Activated CD4-positive, alpha-beta T cell treated with anti-CD3 and anti-CD28 coated beads, Interleukin-2, Interleukin-4, amounts not matched to agents 100 ng/mL and 50 ng/mL, durations not matched to agents 16 hours and 8 hours (primary cell): ENCODE results near the gene PODN.

Experiments used
- DNase-seq: peaks from one replicate; pipeline ENCODE4 v3.0.0-alpha.2; 2020; ENCODE audit warnings: low spot score

Gene PODN

GRCh38 chr1:53074313-53075154, 12.5 kb downstream of the PODN start:
- DNase-seq: no peak

- DNase-seq: no peak
These were observed 13.2 kb downstream of the PODN start for GRCh38 chr1:53075206-53075605.

GRCh38 chr1:53075761-53076163, 13.7 kb downstream of the PODN start:
- DNase-seq: no peak

GRCh38 chr1:53076165-53076564, 14.2 kb downstream of the PODN start:
- no peak for DNase-seq

GRCh38 chr1:53076721-53077598, 14.9 kb downstream of the PODN start:
- DNase-seq: no peak

GRCh38 chr1:53077599-53077965, 15.6 kb downstream of the PODN start:
- no peak for DNase-seq

GRCh38 chr1:53078333-53079101, 16.5 kb downstream of the PODN start:
- DNase-seq: no peak

- DNase-seq: no peak
These were observed 17.2 kb downstream of the PODN start for GRCh38 chr1:53079251-53079650.

GRCh38 chr1:53080041-53080440, 18.0 kb downstream of the PODN start:
- DNase-seq: no peak

GRCh38 chr1:53080769-53081168, 18.8 kb downstream of the PODN start:
- DNase-seq: no peak

GRCh38 chr1:53081384-53082066, 19.5 kb downstream of the PODN start:
- DNase-seq: no peak

GRCh38 chr1:53082826-53083455, 20.9 kb downstream of the PODN start:
- no peak for DNase-seq

- DNase-seq: no peak
These were observed 21.9 kb downstream of the PODN start for GRCh38 chr1:53083636-53084588.

GRCh38 chr1:53084589-53084971, 22.6 kb downstream of the PODN start:
- no peak for DNase-seq

- no peak for DNase-seq
These were observed 23.4 kb downstream of the PODN start for GRCh38 chr1:53085405-53085804.

- no peak for DNase-seq
These were observed 24.6 kb downstream of the PODN start for GRCh38 chr1:53086491-53087070.

GRCh38 chr1:53087332-53088285, 25.6 kb downstream of the PODN start:
- no peak for DNase-seq

GRCh38 chr1:53088616-53089300, 26.7 kb downstream of the PODN start:
- DNase-seq: no peak
